ENCODE measurements around the gene LYPD4.
"Not testable (repeated sequence)": the region's sequence is repeated elsewhere in the genome, so short reads cannot be mapped to it uniquely, and the experiment has no call there.

The LYPD4 gene

GRCh38 chr19:41844601-41845000 lies at the start of gene LYPD4:
Gene LYPD4, minus strand, starts transcription at chr19:41844683. Its CDS starts 5,398 bp downstream, at chr19:41839285.
- DNase-seq: no peak

- peak; percentile 69 for DNase-seq
These were observed 49.4 kb upstream of the LYPD4 start for GRCh38 chr19:41893899-41894298.

- no peak for DNase-seq
These were observed 47.9 kb upstream of the LYPD4 start for GRCh38 chr19:41892173-41892902.

GRCh38 chr19:41890936-41891335 lies 46.5 kb upstream of the LYPD4 start:
- no peak for DNase-seq

GRCh38 chr19:41889896-41890295 lies 45.4 kb upstream of the LYPD4 start:
- DNase-seq: no peak

- no peak for DNase-seq
These were observed 44.4 kb upstream of the LYPD4 start for GRCh38 chr19:41888926-41889325.

GRCh38 chr19:41887711-41888382 lies 43.4 kb upstream of the LYPD4 start:
- DNase-seq: peak; percentile 53

GRCh38 chr19:41886761-41887710 lies 42.6 kb upstream of the LYPD4 start:
- DNase-seq: peak; percentile 79

GRCh38 chr19:41883821-41884733 lies 39.6 kb upstream of the LYPD4 start:
- DNase-seq: peak; percentile 99

- no peak for DNase-seq
These were observed 39.0 kb upstream of the LYPD4 start for GRCh38 chr19:41883463-41883820.

- peak; percentile 72 for DNase-seq
These were observed 38.3 kb upstream of the LYPD4 start, which contains the start of gene ARHGEF1 for GRCh38 chr19:41882568-41883462. Gene ARHGEF1, plus strand, starts transcription at chr19:41883184. Its CDS starts 4,899 bp downstream, at chr19:41888083.

GRCh38 chr19:41880329-41880708 lies 35.8 kb upstream of the LYPD4 start:
- no peak for DNase-seq

- no peak for DNase-seq
These were observed 35.3 kb upstream of the LYPD4 start for GRCh38 chr19:41879670-41880328.

- no peak for DNase-seq
These were observed 34.6 kb upstream of the LYPD4 start for GRCh38 chr19:41879080-41879479.

GRCh38 chr19:41877916-41878905 lies 33.7 kb upstream of the LYPD4 start:
- no peak for DNase-seq

GRCh38 chr19:41876847-41877832 lies 32.7 kb upstream of the LYPD4 start, which contains the start of gene CD79A:
Gene CD79A, plus strand, starts transcription at chr19:41877279. Its CDS starts 26 bp downstream, at chr19:41877305.
- DNase-seq: peak; percentile 90

- not testable (repeated sequence) for DNase-seq
These were observed 31.5 kb upstream of the LYPD4 start for GRCh38 chr19:41875973-41876372.
